Liver (tissue), 3 donors: ENCODE results near the gene SERBP1.

Experiments used
- CTCF ChIP-seq: fragments of 150-350 bp; IDR thresholded peaks from 2 replicates; pipeline ENCODE4 v1.5.1; 2017; ENCODE audit warnings: improper control_type of control experiment, low read depth, low read length; ENCODE audit not compliant: missing input control
- EGR1 ChIP-seq, 2 donors: IDR thresholded peaks; 2 replicates each; pipeline ENCODE4 v1.6.1; 2016 to 2018; ENCODE audit warnings: antibody characterized with exemption in 2 of 2, low read depth in 2 of 2
- GABPA ChIP-seq, 2 donors: IDR thresholded peaks in 1 of 2; conservative IDR thresholded peaks in 1 of 2; 2 replicates each; pipeline ENCODE4 v1.6.1; 2016; ENCODE audit warnings: antibody characterized with exemption in 2 of 2, mild to moderate bottlenecking in 1 of 2, moderate library complexity in 1 of 2
- HNF4G ChIP-seq: IDR thresholded peaks from 2 replicates; pipeline ENCODE4 v1.6.1; 2016; ENCODE audit warnings: antibody characterized with exemption
- MAX ChIP-seq: IDR thresholded peaks from 2 replicates; pipeline ENCODE4 v1.6.1; 2016; ENCODE audit warnings: antibody characterized with exemption
- REST ChIP-seq: IDR thresholded peaks from 2 replicates; pipeline ENCODE4 v1.6.1; 2016; ENCODE audit warnings: antibody characterized with exemption, mild to moderate bottlenecking
- TAF1 ChIP-seq: conservative IDR thresholded peaks from 2 replicates; pipeline ENCODE4 v1.6.1; 2016; ENCODE audit warnings: antibody characterized with exemption, mild to moderate bottlenecking
- donor health status: healthy.
- donor health status: healthy.

GRCh38 chr1:67415041-67415440 lies 15.2 kb downstream of the SERBP1 start:
- TF ChIP-seq MAX (no peak), CTCF (no peak), TAF1 (no peak), GABPA (IDR thresholded peaks at IDR 0.05 in 1 of 2, conservative IDR thresholded peaks at IDR 0.05 in 1 of 2) (no peak), REST (no peak), EGR1 (IDR thresholded peaks at IDR 0.05; ENCODE audit: low read depth in 2 of 2) (no peak), HNF4G (no peak)
